ENCODE measurements around the gene WDR36.

DNA sequence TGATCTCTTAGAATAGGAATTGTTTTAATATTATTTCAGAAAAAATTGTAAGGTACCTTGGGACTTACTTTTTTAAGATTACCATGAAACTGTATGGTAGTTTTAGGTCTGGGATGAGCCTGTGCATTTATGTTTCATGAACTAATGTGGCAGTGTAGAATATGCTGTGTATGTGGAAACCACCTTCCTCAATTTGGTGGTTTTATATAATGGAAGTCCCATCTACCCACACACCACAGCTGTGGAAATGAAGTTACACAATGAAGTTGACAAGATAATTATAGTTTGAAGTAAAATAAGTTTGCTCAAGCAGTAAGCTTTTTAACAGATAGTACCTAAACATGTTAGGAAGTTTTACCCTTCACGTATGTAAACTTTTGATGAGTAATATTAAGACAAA, 24.4 kb downstream of the WDR36 start:
- TF ChIP-seq, protein P1, sequence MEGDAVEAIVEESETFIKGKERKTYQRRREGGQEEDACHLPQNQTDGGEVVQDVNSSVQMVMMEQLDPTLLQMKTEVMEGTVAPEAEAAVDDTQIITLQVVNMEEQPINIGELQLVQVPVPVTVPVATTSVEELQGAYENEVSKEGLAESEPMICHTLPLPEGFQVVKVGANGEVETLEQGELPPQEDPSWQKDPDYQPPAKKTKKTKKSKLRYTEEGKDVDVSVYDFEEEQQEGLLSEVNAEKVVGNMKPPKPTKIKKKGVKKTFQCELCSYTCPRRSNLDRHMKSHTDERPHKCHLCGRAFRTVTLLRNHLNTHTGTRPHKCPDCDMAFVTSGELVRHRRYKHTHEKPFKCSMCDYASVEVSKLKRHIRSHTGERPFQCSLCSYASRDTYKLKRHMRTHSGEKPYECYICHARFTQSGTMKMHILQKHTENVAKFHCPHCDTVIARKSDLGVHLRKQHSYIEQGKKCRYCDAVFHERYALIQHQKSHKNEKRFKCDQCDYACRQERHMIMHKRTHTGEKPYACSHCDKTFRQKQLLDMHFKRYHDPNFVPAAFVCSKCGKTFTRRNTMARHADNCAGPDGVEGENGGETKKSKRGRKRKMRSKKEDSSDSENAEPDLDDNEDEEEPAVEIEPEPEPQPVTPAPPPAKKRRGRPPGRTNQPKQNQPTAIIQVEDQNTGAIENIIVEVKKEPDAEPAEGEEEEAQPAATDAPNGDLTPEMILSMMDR (IDR thresholded peaks at IDR 0.05; ENCODE audit: low read depth, low read length) = no peak
- TF ChIP-seq EZH2phosphoT487 (IDR thresholded peaks at IDR 0.05; ENCODE audit: low read depth) = no peak

All from OCI-LY3 (cell line).